Neuron (in vitro differentiated cells): ENCODE data around the gene PPDPF.

Source experiments
- H2AFZ ChIP-seq: one replicate; pipeline ENCODE4 v1.6.1; 2013; ENCODE audit warnings: low read depth, mild to moderate bottlenecking, inconsistent platforms, low read length, moderate library complexity
- H3K27me3 ChIP-seq: one replicate; pipeline ENCODE4 v1.6.1; 2013; ENCODE audit warnings: low read length; ENCODE audit not compliant: insufficient read depth
- H3K36me3 ChIP-seq: one replicate; pipeline ENCODE4 v1.6.1; 2013; ENCODE audit warnings: low read length; ENCODE audit not compliant: insufficient read depth
- H3K4me1 ChIP-seq: one replicate; pipeline ENCODE4 v1.6.1; 2013; ENCODE audit warnings: low read length; ENCODE audit not compliant: insufficient read depth
- H3K4me3 ChIP-seq: 2 replicates; pipeline ENCODE4 v1.5.1; 2013; ENCODE audit warnings: mild to moderate bottlenecking, low read length, moderate library complexity
- H3K9me3 ChIP-seq: one replicate; pipeline ENCODE4 v1.6.1; 2013; ENCODE audit warnings: low read length

PPDPF gene

GRCh38 chr20:63543733-63544132 is 23.2 kb downstream of the PPDPF start:
- H3K4me3 ChIP-seq: no peak overlapping the region
- H3K36me3 ChIP-seq: no peaks in the 10 kb centered on the region
- peaks cover 44% of the 10 kb centered on the region for H3K27me3 ChIP-seq
- no peaks in the 10 kb centered on the region for H3K9me3 ChIP-seq
- no peaks in the 10 kb centered on the region for H3K4me1 ChIP-seq
- H2AFZ ChIP-seq: no peak overlapping the region

DNA sequence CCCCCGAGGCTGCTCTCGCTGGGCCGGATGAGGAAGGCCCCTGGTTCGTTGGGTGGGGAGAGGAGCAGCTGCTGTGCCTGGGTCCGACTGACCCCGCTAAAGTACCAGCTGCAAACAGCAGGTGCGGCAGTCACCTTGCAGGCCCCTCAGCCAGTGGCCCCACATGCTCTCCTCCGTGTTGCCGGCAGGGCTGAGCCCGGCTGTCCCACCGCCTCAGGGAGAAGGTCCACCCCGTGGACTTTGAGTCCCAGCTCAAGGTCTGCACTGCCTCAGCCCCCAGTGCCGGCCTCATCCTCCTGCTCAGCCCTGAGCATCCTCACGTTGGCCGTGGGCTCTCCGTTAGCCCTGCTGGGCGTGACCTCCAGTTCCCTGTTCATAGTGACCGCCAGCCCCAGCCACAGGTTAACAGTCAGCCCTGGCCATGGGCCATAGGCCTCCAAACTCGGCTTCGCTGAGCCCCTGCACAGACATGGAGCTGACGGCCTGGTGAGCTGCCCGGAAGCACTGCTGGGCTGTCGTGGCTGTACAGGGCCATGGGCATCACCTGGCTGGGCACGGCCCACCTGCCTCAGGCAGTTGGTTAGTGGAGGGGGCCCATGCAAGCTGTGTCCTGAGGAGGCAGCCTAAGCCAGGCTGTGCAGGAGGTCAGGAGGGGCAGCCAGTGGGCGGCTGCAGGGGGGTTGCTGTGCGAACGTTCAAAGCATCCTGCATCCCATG is 23.8 kb downstream of the PPDPF start:
- Histone ChIP-seq H2AFZ (no peak overlapping the region), H3K36me3 (no peaks in the 10 kb centered on the region), H3K9me3 (no peaks in the 10 kb centered on the region), H3K4me3 (no peak overlapping the region), H3K27me3 (peaks cover 46% of the 10 kb centered on the region), H3K4me1 (no peaks in the 10 kb centered on the region)

GRCh38 chr20:63544958-63545516 is 24.5 kb downstream of the PPDPF start:
- Histone ChIP-seq H3K4me1 (no peaks in the 10 kb centered on the region), H3K27me3 (peaks cover 46% of the 10 kb centered on the region), H3K9me3 (no peaks in the 10 kb centered on the region), H3K36me3 (no peaks in the 10 kb centered on the region), H3K4me3 (no peak overlapping the region), H2AFZ (no peak overlapping the region)

DNA sequence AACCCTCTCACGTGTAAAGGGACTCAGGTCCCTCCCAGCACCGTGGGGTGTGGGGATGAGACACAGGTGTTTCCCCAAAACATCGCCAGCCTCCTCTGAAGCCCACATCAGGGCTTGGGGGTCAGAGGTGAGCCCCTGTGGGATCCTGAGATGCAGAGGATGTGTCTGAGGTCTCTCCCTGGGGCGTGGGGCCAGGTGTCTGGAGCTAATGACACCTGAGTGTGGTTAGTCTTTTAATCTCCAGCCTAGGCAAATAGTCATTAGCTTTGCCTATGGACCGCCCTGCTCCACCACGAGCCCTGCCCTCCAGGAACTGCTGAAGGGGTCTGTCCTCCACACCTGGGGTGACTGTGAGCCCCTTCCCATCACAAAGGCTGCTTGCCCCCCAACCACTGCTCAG is 25.2 kb downstream of the PPDPF start:
- Histone ChIP-seq H3K27me3 (peaks cover 43% of the 10 kb centered on the region), H3K9me3 (no peaks in the 10 kb centered on the region), H3K4me3 (no peak overlapping the region), H3K36me3 (no peaks in the 10 kb centered on the region), H3K4me1 (no peaks in the 10 kb centered on the region), H2AFZ (no peak overlapping the region)

GRCh38 chr20:63546256-63546955 is 25.8 kb downstream of the PPDPF start:
- Histone ChIP-seq H3K4me3 (no peak overlapping the region), H3K36me3 (no peaks in the 10 kb centered on the region), H3K4me1 (no peaks in the 10 kb centered on the region), H2AFZ (no peak overlapping the region), H3K9me3 (no peaks in the 10 kb centered on the region), H3K27me3 (peaks cover 43% of the 10 kb centered on the region)

DNA sequence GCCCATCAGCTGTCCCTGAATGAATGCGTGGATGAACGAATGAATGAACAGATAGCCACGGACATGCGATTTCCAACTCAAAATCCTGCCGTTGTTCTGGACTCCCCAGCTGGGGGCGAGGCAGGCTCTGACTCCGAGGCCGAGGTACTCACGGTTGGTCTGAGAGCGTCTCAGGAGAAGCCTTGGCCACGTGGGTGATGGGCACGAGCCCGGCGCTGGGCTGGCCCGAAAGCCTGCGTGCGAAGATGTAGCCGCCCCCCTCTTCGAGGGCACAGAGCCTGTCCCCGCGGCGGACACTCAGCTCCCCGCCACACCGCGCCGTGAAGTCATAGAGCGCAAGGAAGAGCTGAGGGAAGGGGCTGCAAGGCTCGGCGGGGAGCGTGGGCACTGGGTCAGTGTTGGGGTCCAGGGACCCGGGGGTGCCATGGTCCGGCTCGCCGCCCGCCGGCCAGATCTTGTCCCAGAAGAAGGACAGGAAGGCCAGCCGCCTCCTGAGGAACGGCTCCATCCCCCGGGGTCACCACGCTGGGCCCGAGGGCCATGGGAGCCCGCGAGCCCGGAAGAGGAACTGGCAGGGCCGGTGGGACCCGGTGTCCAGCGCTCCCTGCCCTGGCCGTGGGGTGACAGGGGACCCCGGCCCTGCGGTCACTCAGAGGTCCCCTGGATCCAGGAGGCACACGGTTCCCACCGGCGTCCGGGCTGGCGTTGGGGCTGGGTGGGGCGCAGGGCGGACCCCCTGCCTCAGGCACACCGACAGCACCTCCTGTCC is 26.6 kb downstream of the PPDPF start:
- Histone ChIP-seq H2AFZ (no peak overlapping the region), H3K36me3 (no peaks in the 10 kb centered on the region), H3K9me3 (no peaks in the 10 kb centered on the region), H3K4me3 (no peak overlapping the region), H3K27me3 (peaks cover 43% of the 10 kb centered on the region), H3K4me1 (no peaks in the 10 kb centered on the region)

GRCh38 chr20:63547725-63548480 is 27.3 kb downstream of the PPDPF start, which contains the start of gene SRMS:
Gene SRMS (minus strand): TSS chr20:63547749. CDS start chr20:63547463, 286 bp downstream.
- Histone ChIP-seq H3K4me3 (no peak within 1 kb of the TSS), H3K36me3 (no peaks in the 10 kb centered on the region), H3K4me1 (no peaks in the 10 kb centered on the region), H3K27me3 (peaks cover 43% of the 10 kb centered on the region), H2AFZ (no peak within 1 kb of the TSS), H3K9me3 (no peaks in the 10 kb centered on the region)

DNA sequence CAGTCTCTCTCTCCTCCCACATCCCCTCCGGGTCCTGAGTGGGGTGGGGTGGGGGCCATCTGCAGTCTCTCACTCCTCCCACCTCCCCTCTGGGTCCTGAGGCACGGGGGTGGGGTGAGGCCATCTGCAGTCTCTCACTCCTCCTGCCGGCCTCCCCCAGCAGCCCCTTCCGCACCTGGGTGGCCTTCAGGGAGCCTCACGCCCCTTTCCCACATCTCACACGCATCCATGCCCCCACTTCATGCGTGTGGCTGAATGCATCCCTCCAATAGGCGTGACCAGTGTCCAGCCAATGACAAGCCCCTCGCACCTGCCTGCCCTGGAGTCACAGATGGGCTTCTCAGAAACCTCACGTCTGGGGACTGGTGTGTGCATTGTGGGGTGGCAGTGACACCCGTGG is 28.0 kb downstream of the PPDPF start:
- Histone ChIP-seq H2AFZ (no peak overlapping the region), H3K4me1 (no peaks in the 10 kb centered on the region), H3K27me3 (peaks cover 43% of the 10 kb centered on the region), H3K36me3 (no peaks in the 10 kb centered on the region), H3K9me3 (no peaks in the 10 kb centered on the region), H3K4me3 (no peak overlapping the region)

- Histone ChIP-seq H3K4me3 (no peak overlapping the region), H3K4me1 (no peaks in the 10 kb centered on the region), H3K27me3 (peaks cover 43% of the 10 kb centered on the region), H3K36me3 (no peaks in the 10 kb centered on the region), H2AFZ (no peak overlapping the region), H3K9me3 (no peaks in the 10 kb centered on the region)
Measured at GRCh38 chr20:63549019-63549418, 28.5 kb downstream of the PPDPF start.

DNA sequence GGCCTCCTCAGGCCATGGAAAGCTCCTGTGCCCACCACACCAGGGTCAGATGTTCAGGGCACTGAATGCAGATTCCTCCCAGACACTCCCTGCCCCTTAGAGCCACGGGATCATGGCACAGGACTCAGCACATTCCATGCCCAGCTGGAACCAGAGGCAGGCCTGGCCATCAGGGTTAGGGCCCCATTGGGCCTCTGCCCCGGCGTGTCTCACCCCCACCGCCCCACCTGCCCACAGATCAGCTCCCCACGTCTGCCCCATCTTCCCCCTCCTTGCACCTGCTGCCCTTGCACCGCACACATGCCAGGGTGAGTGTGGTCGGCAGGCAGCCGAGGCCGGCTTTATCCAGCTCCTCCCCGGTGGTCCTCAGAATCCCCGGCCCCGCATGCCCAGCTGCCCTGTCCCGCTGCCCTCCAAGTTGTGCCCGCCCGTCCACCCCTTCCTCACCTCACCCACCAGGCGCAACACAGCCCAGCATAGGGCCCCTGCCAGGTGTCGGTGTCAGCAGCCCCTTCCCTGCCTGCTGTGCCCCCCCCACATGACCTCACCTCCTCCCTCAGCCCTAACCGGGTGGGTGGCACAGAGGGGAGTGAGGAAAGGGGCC is 29.2 kb downstream of the PPDPF start:
- H2AFZ ChIP-seq: no peak overlapping the region
- H3K9me3 ChIP-seq: no peaks in the 10 kb centered on the region
- peaks cover 39% of the 10 kb centered on the region for H3K27me3 ChIP-seq
- H3K4me1 ChIP-seq: peaks cover 7% of the 10 kb centered on the region
- H3K4me3 ChIP-seq: no peak overlapping the region
- H3K36me3 ChIP-seq: no peaks in the 10 kb centered on the region

DNA sequence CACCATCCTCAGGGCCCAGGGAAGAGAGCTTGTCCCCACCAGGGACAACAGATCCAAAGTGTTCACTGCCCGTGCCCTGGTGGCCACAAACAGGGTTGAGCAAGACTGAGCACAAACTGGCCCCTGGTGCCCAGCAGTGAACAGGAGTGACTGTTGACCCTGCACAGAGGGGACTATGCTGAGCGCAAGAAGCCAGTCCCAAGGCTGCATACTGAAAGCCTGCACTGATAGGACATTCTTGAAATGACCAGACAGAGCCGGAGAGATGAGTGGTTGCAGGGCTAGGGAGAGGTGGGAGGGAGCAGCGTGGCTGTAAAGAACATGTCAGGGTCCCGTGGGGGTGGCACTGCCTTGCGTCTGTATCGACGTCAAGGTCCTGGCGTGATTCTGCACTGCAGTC is 30.5 kb downstream of the PPDPF start:
- H3K27me3 ChIP-seq: peaks cover 29% of the 10 kb centered on the region
- H3K4me1 ChIP-seq: peaks cover 10% of the 10 kb centered on the region
- no peaks in the 10 kb centered on the region for H3K9me3 ChIP-seq
- no peak overlapping the region for H2AFZ ChIP-seq
- H3K36me3 ChIP-seq: no peaks in the 10 kb centered on the region
- no peak overlapping the region for H3K4me3 ChIP-seq

- no peaks in the 10 kb centered on the region for H3K36me3 ChIP-seq
- peaks cover 15% of the 10 kb centered on the region for H3K27me3 ChIP-seq
- H3K9me3 ChIP-seq: no peaks in the 10 kb centered on the region
- peaks cover 10% of the 10 kb centered on the region for H3K4me1 ChIP-seq
- H3K4me3 ChIP-seq: no peak overlapping the region
- no peak overlapping the region for H2AFZ ChIP-seq
Measured at GRCh38 chr20:63552481-63553249, 32.1 kb downstream of the PPDPF start.
